ENCODE results near the gene KCNG2.

DNA sequence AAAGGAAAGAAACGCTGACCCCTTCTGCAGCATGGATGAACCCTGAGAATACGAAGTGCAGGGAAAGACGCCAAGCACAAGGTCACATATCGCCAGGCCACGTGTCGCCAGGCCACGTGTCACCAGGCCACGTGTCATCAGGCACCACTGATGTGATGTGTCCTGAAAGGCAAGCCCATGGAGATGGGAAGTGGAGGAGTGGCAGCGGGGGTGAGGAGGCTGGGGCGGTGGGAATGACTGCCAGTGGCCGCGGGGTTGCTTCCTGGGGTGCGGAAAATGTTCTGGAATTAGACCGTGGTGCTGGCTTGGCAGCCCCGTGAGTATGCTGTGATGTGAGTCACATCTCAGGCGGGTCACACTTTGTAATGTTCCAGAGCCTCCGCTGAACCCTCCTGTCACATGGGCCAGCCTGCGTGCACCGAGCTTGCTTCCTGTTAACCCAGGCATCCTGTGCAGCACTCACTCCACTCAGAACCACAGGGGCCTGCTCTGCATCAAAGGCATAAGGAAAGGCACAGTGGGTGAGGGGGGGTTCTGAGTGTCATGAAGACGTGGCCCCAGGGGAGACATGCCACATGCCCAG, 114.8 kb downstream of the KCNG2 start:
- no peak for TF ChIP-seq EZH2 (IDR thresholded peaks at IDR 0.05; ENCODE audit: borderline replicate concordance, insufficient read depth, low read length, poor library complexity, severe bottlenecking)
- no peak for TF ChIP-seq TAF1 (IDR thresholded peaks at IDR 0.05; ENCODE audit: low read depth)
- TF ChIP-seq, protein P1, sequence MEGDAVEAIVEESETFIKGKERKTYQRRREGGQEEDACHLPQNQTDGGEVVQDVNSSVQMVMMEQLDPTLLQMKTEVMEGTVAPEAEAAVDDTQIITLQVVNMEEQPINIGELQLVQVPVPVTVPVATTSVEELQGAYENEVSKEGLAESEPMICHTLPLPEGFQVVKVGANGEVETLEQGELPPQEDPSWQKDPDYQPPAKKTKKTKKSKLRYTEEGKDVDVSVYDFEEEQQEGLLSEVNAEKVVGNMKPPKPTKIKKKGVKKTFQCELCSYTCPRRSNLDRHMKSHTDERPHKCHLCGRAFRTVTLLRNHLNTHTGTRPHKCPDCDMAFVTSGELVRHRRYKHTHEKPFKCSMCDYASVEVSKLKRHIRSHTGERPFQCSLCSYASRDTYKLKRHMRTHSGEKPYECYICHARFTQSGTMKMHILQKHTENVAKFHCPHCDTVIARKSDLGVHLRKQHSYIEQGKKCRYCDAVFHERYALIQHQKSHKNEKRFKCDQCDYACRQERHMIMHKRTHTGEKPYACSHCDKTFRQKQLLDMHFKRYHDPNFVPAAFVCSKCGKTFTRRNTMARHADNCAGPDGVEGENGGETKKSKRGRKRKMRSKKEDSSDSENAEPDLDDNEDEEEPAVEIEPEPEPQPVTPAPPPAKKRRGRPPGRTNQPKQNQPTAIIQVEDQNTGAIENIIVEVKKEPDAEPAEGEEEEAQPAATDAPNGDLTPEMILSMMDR (IDR thresholded peaks at IDR 0.05; ENCODE audit: poor library complexity, severe bottlenecking), result no peak
- TF ChIP-seq MXI1 (conservative IDR thresholded peaks at IDR 0.05; ENCODE audit: poor library complexity, severe bottlenecking), result no peak
